Activated naive CD4-positive, alpha-beta T cell treated with anti-CD3 and anti-CD28 coated beads, Interleukin-2, amount 50 U/mL, for 16 hours (primary cell): Measurements from ENCODE around the gene C4orf54.

Experiments used
- DNase-seq: peaks from one replicate; pipeline ENCODE4 v3.0.0-alpha.2; 2020

Gene C4orf54

DNA sequence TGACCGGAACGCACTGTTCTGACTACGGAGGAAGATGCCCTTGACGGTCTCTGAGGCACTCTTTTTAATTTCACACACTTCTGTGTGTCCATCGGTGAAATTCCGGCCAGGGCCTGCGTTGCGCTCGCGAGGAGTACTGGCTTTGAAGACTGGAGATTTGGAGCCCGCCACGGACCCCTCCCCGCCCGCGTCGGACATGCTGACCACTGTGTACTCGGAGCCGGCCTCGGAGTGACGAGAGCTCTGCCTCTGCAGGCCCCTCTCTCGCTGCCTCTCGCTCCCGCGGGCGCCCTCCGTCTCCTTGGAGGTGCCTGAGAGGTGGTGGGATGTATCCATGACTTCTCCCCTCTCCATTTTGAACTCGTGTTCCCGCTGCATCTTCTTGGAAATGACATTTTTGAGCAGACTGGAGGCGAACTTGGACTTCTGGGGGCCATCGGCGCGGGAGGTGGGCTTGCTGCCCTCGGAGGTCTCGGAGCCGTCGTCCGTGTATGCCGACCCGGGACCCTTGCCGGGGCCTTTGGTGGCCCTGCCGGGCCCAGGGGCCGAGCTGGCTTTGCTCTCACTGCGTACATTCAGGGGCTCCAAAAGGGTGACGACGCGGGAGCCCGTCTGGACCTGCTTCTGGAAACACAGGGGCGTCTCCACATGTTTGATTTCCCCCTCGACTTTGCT, 5.7 kb downstream of the C4orf54 start:
- DNase-seq = no peak

DNA sequence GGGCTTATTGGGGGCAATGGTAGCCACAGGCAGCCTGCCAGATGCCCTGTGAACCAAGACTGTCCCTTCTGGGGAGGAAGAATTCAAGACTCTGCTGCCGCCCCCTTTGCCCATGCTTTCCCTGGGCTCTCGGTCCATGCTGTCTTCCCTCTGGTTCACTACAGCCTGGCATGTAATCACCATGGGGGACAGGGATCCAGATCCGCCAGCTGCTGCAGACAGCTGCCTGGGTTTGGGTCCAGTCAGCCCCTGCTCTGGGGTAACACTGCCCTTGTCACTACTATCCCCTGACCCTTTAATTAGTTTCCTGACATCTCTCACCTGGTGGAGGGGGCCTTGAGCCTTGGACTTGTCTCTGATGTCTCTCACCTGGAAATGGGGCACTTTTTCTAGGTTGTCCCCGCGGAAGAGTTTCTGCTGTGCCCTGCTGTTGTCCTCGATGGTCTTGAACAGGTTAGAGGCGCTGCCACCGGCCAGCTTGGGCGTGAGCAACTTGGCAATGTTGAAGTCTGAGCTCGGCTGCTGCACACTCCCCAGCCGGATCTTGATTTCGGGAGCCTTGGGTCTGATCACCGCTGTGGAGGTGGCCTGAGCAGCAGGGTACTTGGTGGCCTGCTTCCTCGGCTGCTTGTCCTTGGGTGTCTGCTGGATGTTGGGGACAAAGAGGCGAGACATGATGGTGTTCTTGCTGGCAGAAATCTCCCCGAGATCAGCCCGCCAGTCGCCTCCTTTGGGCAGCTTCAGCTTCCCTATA, 6.4 kb downstream of the C4orf54 start:
- no peak for DNase-seq

- no peak for DNase-seq
Observed at GRCh38 chr4:99649778-99650177, 7.8 kb downstream of the C4orf54 start.

GRCh38 chr4:99649208-99649607, 8.4 kb downstream of the C4orf54 start:
- DNase-seq = no peak

DNA sequence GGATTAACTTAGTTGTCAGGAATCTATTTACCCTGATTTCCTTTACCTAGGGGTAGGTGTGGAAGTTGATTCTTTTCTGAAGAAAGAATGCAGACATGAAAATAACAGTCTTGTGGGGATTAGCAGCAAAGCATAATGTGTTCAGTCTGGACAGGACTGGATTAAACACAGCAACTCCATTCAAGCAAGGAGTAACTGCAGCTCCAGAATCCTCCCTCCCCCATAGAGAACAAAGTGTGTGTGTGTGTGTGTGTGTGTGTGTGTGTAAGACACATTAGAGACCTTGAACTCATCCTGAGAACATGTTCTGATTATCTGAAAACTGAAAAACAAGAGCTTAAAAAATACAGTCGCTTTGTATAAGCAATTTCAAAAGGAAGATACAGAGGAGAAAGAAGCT, 9.3 kb downstream of the C4orf54 start:
- DNase-seq = no peak

- DNase-seq = no peak
Observed at GRCh38 chr4:99647071-99647470, 10.6 kb downstream of the C4orf54 start.

- DNase-seq = no peak
Observed at GRCh38 chr4:99645638-99646037, 12.0 kb downstream of the C4orf54 start.

DNA sequence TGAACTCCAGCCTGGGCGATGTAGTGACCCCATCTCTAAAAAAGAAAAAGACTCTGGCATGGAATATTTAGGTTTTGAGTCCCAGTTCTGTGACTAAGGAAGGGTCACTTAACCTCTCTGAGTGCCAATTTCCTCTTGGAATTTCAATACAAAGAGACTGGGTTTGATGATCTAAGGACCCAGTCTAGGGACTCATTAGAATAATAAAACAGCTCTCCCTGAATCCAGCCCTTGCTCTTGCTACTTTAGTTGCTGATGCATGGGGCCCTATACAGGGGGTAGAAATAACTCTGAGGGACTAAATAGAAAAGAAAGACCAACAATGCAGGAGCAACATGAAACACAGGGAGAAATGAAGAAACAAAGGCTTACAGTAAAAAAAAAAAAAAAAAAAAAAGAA, 12.6 kb downstream of the C4orf54 start:
- no peak for DNase-seq

DNA sequence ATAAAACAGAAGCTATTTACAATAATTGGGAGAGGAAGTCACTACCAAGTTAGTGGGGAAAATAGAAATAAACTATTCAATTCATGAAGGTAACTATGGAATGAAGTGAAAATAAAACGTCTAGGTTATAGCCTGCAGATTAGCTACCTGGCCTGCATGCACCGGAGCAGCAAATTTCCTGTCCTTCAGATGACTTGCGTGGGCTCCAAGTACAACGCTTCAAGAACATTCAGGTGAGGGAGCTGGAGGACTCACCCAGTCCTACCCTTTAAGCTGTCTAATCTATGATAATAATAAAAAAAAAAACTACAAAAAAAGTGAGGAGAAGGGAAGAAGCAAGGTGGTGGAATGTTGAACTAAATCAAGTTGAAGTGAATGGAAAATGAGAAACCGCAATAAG, 13.2 kb downstream of the C4orf54 start:
- DNase-seq = no peak

GRCh38 chr4:99642725-99643489, 14.7 kb downstream of the C4orf54 start:
- no peak for DNase-seq

GRCh38 chr4:99640676-99641075, 17.0 kb downstream of the C4orf54 start:
- no peak for DNase-seq

- no peak for DNase-seq
Observed at GRCh38 chr4:99637174-99637573, 20.5 kb downstream of the C4orf54 start.

- DNase-seq = no peak
Observed at GRCh38 chr4:99636422-99636821, 21.2 kb downstream of the C4orf54 start.

GRCh38 chr4:99635601-99636000, 22.0 kb downstream of the C4orf54 start:
- DNase-seq = no peak

DNA sequence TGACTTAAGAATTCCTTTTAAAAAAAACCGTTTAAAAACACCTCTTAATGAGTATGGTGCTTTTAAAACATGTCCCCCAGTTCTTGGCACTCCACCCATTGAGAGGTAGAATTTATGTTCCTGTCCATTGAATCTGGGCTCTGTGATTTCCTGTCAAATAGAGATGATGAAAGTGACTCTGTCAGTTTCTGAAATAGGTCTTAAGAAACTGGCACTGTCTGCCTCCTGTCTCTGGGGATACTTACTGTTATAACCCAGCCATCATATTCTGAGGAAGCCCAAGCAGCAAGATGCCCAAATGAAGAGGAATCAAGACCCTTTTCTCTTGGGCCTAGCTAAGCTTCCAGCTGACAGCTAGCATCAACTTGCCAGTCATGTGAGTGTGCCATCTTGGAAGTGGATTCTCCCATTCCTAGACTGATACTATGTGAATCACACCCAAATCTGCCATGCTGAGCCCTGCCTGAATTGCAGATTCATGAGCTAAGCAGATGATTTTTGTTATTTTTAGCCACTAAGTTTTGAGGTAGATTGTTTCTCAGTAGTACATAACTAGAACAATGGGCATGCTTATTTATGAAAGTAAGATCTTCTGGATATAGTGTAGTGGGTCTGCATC, 22.8 kb downstream of the C4orf54 start:
- no peak for DNase-seq

GRCh38 chr4:99633772-99634171, 23.9 kb downstream of the C4orf54 start:
- DNase-seq = no peak

GRCh38 chr4:99630857-99631360, 26.7 kb downstream of the C4orf54 start:
- no peak for DNase-seq

DNA sequence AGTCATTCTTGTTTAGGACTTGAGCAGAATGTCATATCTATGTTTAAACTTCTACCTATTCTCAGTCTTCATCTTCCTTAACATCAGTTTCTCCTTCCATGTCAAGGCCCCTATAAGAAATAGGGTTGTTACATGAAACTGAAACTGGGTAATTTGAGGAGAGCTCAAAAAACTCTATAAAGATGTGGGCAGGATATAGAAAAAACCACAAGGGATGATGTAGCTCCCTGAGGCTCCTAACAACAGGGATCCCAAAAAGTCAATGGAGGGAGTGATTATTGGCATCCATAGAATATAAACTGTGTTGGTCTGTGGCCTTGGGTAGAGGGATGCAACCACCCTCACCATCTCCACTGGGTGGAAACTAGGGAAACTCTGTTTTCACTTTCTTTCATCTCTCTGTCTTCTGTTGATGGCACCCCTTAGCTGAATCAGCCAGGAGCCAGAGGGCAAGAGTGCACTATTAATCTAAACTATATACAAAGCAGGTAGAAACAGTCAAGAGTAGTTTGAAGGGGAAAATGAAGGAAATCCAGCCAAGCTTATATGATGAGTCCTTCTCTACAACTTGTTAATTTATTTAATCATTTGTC, 27.6 kb downstream of the C4orf54 start:
- DNase-seq = no peak

GRCh38 chr4:99628040-99628439, 29.6 kb downstream of the C4orf54 start:
- DNase-seq = no peak

GRCh38 chr4:99625369-99625768, 32.3 kb downstream of the C4orf54 start:
- DNase-seq = no peak

DNA sequence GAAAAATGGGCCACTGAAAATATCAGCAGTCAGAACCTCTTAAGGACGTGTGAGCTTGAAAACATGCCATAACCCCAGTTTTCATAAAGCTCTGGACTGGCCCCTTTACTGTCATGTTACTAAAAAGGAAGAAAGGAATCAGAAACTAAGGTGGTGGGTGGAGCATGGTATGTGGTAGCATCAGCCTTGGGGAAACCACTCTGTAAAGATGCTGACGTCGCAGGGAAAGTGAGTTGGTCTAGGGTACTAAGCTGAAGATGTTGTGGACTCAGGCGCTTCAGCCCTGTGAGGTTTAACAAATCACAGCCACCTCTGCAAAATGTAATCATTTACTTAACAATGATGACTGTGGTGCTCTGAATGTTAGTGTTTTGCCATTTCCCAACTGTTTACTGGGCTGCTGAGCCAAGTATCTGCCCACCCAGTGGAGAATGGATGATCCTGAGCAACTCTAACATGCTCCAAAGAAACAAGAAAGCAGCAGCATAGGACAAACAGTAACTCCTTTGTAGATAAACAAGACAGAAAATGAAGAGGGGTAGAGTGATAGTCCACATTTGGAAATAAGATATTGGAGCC, 33.4 kb downstream of the C4orf54 start:
- DNase-seq = no peak

DNA sequence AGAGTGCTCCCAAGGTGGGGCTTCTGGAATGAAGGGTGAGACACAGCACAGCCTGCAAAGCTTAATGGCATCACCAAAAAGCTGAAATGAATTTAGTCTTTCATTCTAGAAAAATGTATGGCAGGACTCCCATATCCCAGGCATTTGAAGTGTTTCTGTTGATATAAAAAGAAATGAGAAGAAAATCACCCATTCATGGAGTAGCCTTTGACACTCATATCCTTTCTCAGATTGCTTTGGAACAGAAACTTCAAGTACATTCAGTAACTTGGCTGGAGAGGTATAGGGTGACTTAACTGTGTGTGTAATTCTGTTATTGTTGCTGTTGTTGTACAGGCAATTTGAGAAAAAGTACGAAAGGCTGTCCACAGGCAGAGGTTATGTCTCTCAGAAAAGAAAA, 35.3 kb downstream of the C4orf54 start:
- DNase-seq = no peak
